Measurements from ENCODE around the gene HLA-DRA.

Gene HLA-DRA

GRCh38 chr6:32475392-32476206 is 35.9 kb downstream of the HLA-DRA start:
- DNase-seq (ENCODE audit: low read depth) = no peak

GRCh38 chr6:32483968-32484613 is 44.4 kb downstream of the HLA-DRA start:
- DNase-seq (ENCODE audit: low read depth) = no peak

- DNase-seq (ENCODE audit: low read depth) = no peak
Observed at GRCh38 chr6:32484614-32484998, 44.9 kb downstream of the HLA-DRA start.

- no peak for DNase-seq (ENCODE audit: low read depth)
Observed at GRCh38 chr6:32488083-32488482, 48.4 kb downstream of the HLA-DRA start.

- DNase-seq (ENCODE audit: low read depth) = no peak
Observed at GRCh38 chr6:32491700-32492099, 52.0 kb downstream of the HLA-DRA start.

DNA sequence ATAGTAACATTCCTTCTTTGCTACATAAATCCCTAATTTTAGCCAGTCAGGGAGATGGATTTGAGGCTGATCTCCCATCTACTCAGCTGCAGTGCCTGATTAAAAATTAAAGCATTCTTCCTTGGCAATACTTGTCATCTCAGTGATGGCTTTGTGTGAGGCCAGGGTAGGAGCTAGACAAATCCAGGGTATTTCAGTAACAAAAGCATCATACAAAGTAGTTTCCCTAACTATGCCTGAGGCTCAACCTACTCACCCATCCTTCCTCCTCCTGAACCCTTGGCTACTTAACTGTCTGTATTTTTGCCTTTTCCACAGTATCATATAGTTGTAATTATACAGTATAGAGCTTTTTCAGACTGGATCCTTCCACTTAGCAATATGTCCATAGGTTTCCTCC is 52.7 kb downstream of the HLA-DRA start:
- no peak for DNase-seq (ENCODE audit: low read depth)

Data from activated T-cell treated with anti-CD3 and anti-CD28 coated beads for 24 hours (primary cell).